HG02852 (cell line): ENCODE results near the gene COPS9.

Experiments
- ATAC-seq: cut with Tn5 transposase; IDR thresholded peaks from one replicate; pipeline ENCODE4 v1.9.1; 2021; ENCODE audit warnings: mild to moderate bottlenecking, moderate library complexity; ENCODE audit not compliant: unreplicated experiment

Gene COPS9

GRCh38 chr2:240151477-240152031 is 15.4 kb upstream of the COPS9 start:
- no peak for ATAC-seq

GRCh38 chr2:240149943-240150784 is 14.1 kb upstream of the COPS9 start:
- ATAC-seq: no peak

- ATAC-seq: no peak
Measured at GRCh38 chr2:240147911-240148587, 11.9 kb upstream of the COPS9 start.

GRCh38 chr2:240147382-240147781 is 11.3 kb upstream of the COPS9 start:
- ATAC-seq: no peak

- ATAC-seq: no peak
Measured at GRCh38 chr2:240146627-240147278, 10.6 kb upstream of the COPS9 start.

GRCh38 chr2:240146141-240146561 is 10.0 kb upstream of the COPS9 start:
- no peak for ATAC-seq

- no peak for ATAC-seq
Measured at GRCh38 chr2:240145461-240145860, 9.4 kb upstream of the COPS9 start.

GRCh38 chr2:240144649-240145261 is 8.7 kb upstream of the COPS9 start:
- ATAC-seq: no peak

GRCh38 chr2:240143801-240144648 is 7.9 kb upstream of the COPS9 start:
- ATAC-seq: no peak

- no peak for ATAC-seq
Measured at GRCh38 chr2:240143276-240143675, 7.2 kb upstream of the COPS9 start.

- no peak for ATAC-seq
Measured at GRCh38 chr2:240142859-240143258, 6.8 kb upstream of the COPS9 start.

GRCh38 chr2:240142256-240142775 is 6.2 kb upstream of the COPS9 start:
- no peak for ATAC-seq

GRCh38 chr2:240141736-240142135 is 5.6 kb upstream of the COPS9 start:
- ATAC-seq: no peak

GRCh38 chr2:240140920-240141319 is 4.8 kb upstream of the COPS9 start:
- ATAC-seq: no peak

GRCh38 chr2:240140511-240140910 is 4.4 kb upstream of the COPS9 start, which contains the start of gene OTOS:
Gene OTOS (minus strand): TSS chr2:240140658. CDS start chr2:240140326, 332 bp downstream.
- ATAC-seq: no peak

GRCh38 chr2:240139666-240140393 is 3.7 kb upstream of the COPS9 start:
- ATAC-seq: no peak

GRCh38 chr2:240139011-240139441 is 2.9 kb upstream of the COPS9 start:
- ATAC-seq: no peak

- no peak for ATAC-seq
Measured at GRCh38 chr2:240138254-240138984, 2.3 kb upstream of the COPS9 start.
